ENCODE measurements around the gene ELAVL4. TPM values are rescaled to one million over a fixed set of nuclear protein-coding genes. Genes with fewer than 3 reads are reported as not detected.

ELAVL4 gene
- total RNA-seq, 1 experiment from 2014 or later: not detected

DNA sequence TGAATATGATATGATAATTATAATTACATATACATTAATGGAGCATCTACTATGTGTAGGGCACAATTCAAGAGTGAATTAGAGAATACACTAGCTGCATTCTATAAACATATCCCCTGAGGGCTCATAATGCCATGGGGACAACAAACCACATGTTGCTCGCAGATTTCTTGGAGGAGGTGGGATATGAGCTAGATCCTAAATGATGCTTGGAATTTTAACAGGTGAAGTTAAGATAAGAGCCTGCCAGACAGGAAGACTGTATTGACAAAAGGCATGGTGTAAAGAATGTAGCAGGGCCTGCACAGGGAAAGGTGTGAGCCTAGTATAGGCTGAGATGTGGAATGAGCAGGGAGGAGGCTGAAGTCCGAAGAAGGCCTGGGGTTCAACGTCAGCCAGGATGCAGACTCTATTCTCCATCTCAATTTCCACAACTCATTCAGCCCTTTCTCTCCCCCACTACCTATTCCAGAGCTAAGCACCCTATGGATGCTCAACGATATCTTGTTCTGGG is 120.2 kb downstream of the ELAVL4 start:
- H3K4me3 ChIP-seq (ENCODE audit: low read depth, low read length, poor library complexity, severe bottlenecking): no peak overlapping the region
- no peak for DNase-seq (ENCODE audit: low spot score)
- no TSS peak for BruUV-seq (replicated peaks)
- no peaks in the 10 kb centered on the region for H3K36me3 ChIP-seq (ENCODE audit: insufficient read depth, low read length, poor library complexity, severe bottlenecking)
- no peaks in the 10 kb centered on the region for H3K27me3 ChIP-seq (replicated peaks; ENCODE audit: insufficient read depth, low read depth, low read length, poor library complexity)
- TF ChIP-seq CTCF (conservative IDR thresholded peaks at IDR 0.05; ENCODE audit: low read depth, low read length): no peak
- no peak for TF ChIP-seq EZH2 (IDR thresholded peaks at IDR 0.05; ENCODE audit: borderline replicate concordance, low read depth, low read length, poor library complexity, severe bottlenecking)
- H3K9me3 ChIP-seq (ENCODE audit: low read depth, low read length, poor library complexity, severe bottlenecking): no peaks in the 10 kb centered on the region
- CTCF ChIA-PET: no interaction called here
- POLR2A ChIA-PET (ENCODE audit: low non-redundant PET): no interaction called here
- no peak overlapping the region for H3K27ac ChIP-seq (ENCODE audit: low read depth, low read length, poor library complexity, severe bottlenecking)
- H3K4me1 ChIP-seq (ENCODE audit: insufficient read depth, low read length, poor library complexity, severe bottlenecking): no peaks in the 10 kb centered on the region
- intact Hi-C loops (cut with micrococcal nuclease; ENCODE audit: unreplicated experiment): no loop called here

- no peak overlapping the region for H3K4me3 ChIP-seq (ENCODE audit: low read depth, low read length, poor library complexity, severe bottlenecking)
- TF ChIP-seq CTCF (conservative IDR thresholded peaks at IDR 0.05; ENCODE audit: low read depth, low read length) (no peak), EZH2 (IDR thresholded peaks at IDR 0.05; ENCODE audit: borderline replicate concordance, low read depth, low read length, poor library complexity, severe bottlenecking) (no peak)
- no peaks in the 10 kb centered on the region for H3K36me3 ChIP-seq (ENCODE audit: insufficient read depth, low read length, poor library complexity, severe bottlenecking)
- ChIA-PET CTCF (no interaction called here), POLR2A (ENCODE audit: low non-redundant PET) (no interaction called here)
- no peaks in the 10 kb centered on the region for H3K27me3 ChIP-seq (replicated peaks; ENCODE audit: insufficient read depth, low read depth, low read length, poor library complexity)
- no TSS peak for BruUV-seq (replicated peaks)
- DNase-seq (ENCODE audit: low spot score): no peak
- no peaks in the 10 kb centered on the region for H3K4me1 ChIP-seq (ENCODE audit: insufficient read depth, low read length, poor library complexity, severe bottlenecking)
- no peaks in the 10 kb centered on the region for H3K9me3 ChIP-seq (ENCODE audit: low read depth, low read length, poor library complexity, severe bottlenecking)
- no peak overlapping the region for H3K27ac ChIP-seq (ENCODE audit: low read depth, low read length, poor library complexity, severe bottlenecking)
- intact Hi-C loops (cut with micrococcal nuclease; ENCODE audit: unreplicated experiment): no loop called here
These were observed 122.5 kb downstream of the ELAVL4 start for GRCh38 chr1:50231209-50231608.

- H3K9me3 ChIP-seq (ENCODE audit: low read depth, low read length, poor library complexity, severe bottlenecking): no peaks in the 10 kb centered on the region
- no peaks in the 10 kb centered on the region for H3K27me3 ChIP-seq (replicated peaks; ENCODE audit: insufficient read depth, low read depth, low read length, poor library complexity)
- H3K4me1 ChIP-seq (ENCODE audit: insufficient read depth, low read length, poor library complexity, severe bottlenecking): no peaks in the 10 kb centered on the region
- BruUV-seq (replicated peaks): no TSS peak
- DNase-seq (ENCODE audit: low spot score): no peak
- intact Hi-C loops (cut with micrococcal nuclease; ENCODE audit: unreplicated experiment): no loop called here
- no peak overlapping the region for H3K27ac ChIP-seq (ENCODE audit: low read depth, low read length, poor library complexity, severe bottlenecking)
- ChIA-PET CTCF (no interaction called here), POLR2A (ENCODE audit: low non-redundant PET) (no interaction called here)
- no peak overlapping the region for H3K4me3 ChIP-seq (ENCODE audit: low read depth, low read length, poor library complexity, severe bottlenecking)
- no peaks in the 10 kb centered on the region for H3K36me3 ChIP-seq (ENCODE audit: insufficient read depth, low read length, poor library complexity, severe bottlenecking)
- TF ChIP-seq CTCF (conservative IDR thresholded peaks at IDR 0.05; ENCODE audit: low read depth, low read length) (no peak), EZH2 (IDR thresholded peaks at IDR 0.05; ENCODE audit: borderline replicate concordance, low read depth, low read length, poor library complexity, severe bottlenecking) (no peak)
These were observed 123.6 kb downstream of the ELAVL4 start for GRCh38 chr1:50232336-50232735.

Measured in A673 (cell line).